SK-N-SH treated with all-trans-retinoic acid at 6 μM for 48 hours (cell line): ENCODE data around the gene ZCCHC14.

Experiments
- ATAC-seq: fragments of 200-7000 bp; cut with Tn5 transposase; 3 replicates; pipeline ENCODE4 v1.9.1; 2020; ENCODE audit warnings: mild to moderate bottlenecking, moderate library complexity
- ARNTL ChIP-seq: fragments of 450-650 bp; formaldehyde crosslinking; IDR thresholded peaks from 2 replicates; pipeline ENCODE4 v1.5.0; 2020; ENCODE audit warnings: low read depth, mild to moderate bottlenecking, moderate library complexity, borderline replicate concordance
- BACH2 ChIP-seq: fragments of 250-450 bp; sonication (Bioruptor Pico); IDR thresholded peaks from 2 replicates; pipeline ENCODE4 v1.9.0; 2021; ENCODE audit warnings: mild to moderate bottlenecking, borderline replicate concordance
- CREB5 ChIP-seq: fragments of 250-450 bp; sonication (Bioruptor Pico); IDR thresholded peaks from 2 replicates; pipeline ENCODE4 v1.5.1; 2020; ENCODE audit warnings: low read depth, mild to moderate bottlenecking, moderate library complexity
- CSDC2 ChIP-seq: fragments of 250-450 bp; sonication (Bioruptor Pico); IDR thresholded peaks from 2 replicates; pipeline ENCODE4 v1.5.0; 2020; ENCODE audit warnings: mild to moderate bottlenecking, moderate library complexity
- CSRNP3 ChIP-seq: fragments of 250-450 bp; sonication (Bioruptor Pico); IDR thresholded peaks from 2 replicates; pipeline ENCODE4 v1.5.1; 2021; ENCODE audit warnings: mild to moderate bottlenecking, moderate library complexity
- ESRRG ChIP-seq: fragments of 250-450 bp; sonication (Bioruptor Pico); IDR thresholded peaks from 2 replicates; pipeline ENCODE4 v1.6.1; 2021; ENCODE audit warnings: mild to moderate bottlenecking
- ISL1 ChIP-seq: fragments of 250-450 bp; sonication (Bioruptor Pico); IDR thresholded peaks from 2 replicates; pipeline ENCODE4 v2.1.2; 2022; ENCODE audit warnings: mild to moderate bottlenecking, moderate library complexity
- OSR1 ChIP-seq: fragments of 250-450 bp; sonication (Bioruptor Pico); IDR thresholded peaks from 2 replicates; pipeline ENCODE4 v1.8.0; 2022; ENCODE audit warnings: moderate library complexity, mild to moderate bottlenecking, inconsistent platforms
- PATZ1 ChIP-seq: fragments of 250-450 bp; sonication (Bioruptor Pico); IDR thresholded peaks from 2 replicates; pipeline ENCODE4 v1.8.0; 2020; ENCODE audit warnings: mild to moderate bottlenecking, moderate library complexity, borderline replicate concordance
- PPARA ChIP-seq: fragments of 250-450 bp; sonication (Bioruptor Pico); IDR thresholded peaks from 2 replicates; pipeline ENCODE4 v1.5.0; 2020; ENCODE audit warnings: mild to moderate bottlenecking, borderline replicate concordance
- RARB ChIP-seq: fragments of 250-450 bp; sonication (Bioruptor Pico); IDR thresholded peaks from 2 replicates; pipeline ENCODE4 v1.8.0; 2021; ENCODE audit warnings: mild to moderate bottlenecking, moderate library complexity
- SNAI2 ChIP-seq: fragments of 250-450 bp; sonication (Bioruptor Pico); IDR thresholded peaks from 2 replicates; pipeline ENCODE4 v1.5.0; 2020; ENCODE audit warnings: mild to moderate bottlenecking, moderate library complexity
- TCF4 ChIP-seq: fragments of 250-450 bp; sonication (Bioruptor Pico); IDR thresholded peaks from 2 replicates; pipeline ENCODE4 v1.8.0; 2021; ENCODE audit warnings: mild to moderate bottlenecking, moderate library complexity, borderline replicate concordance
- TOX ChIP-seq: fragments of 250-450 bp; sonication (Bioruptor Pico); IDR thresholded peaks from 2 replicates; pipeline ENCODE4 v1.8.0; 2021; ENCODE audit warnings: mild to moderate bottlenecking, moderate library complexity, borderline replicate concordance
- TSHZ2 ChIP-seq: fragments of 250-450 bp; sonication (Bioruptor Pico); IDR thresholded peaks from 2 replicates; pipeline ENCODE4 v1.5.0; 2020; ENCODE audit warnings: mild to moderate bottlenecking, moderate library complexity
- ZC3H10 ChIP-seq: fragments of 250-450 bp; sonication (Bioruptor Pico); IDR thresholded peaks from 2 replicates; pipeline ENCODE4 v1.5.1; 2021; ENCODE audit warnings: mild to moderate bottlenecking, moderate library complexity
- ZFP30 ChIP-seq: fragments of 450-650 bp; formaldehyde crosslinking; IDR thresholded peaks from 2 replicates; pipeline ENCODE4 v1.5.0; 2022; ENCODE audit warnings: mild to moderate bottlenecking, moderate library complexity
- ZNF565 ChIP-seq: fragments of 450-650 bp; formaldehyde crosslinking; conservative IDR thresholded peaks from 2 replicates; pipeline ENCODE4 v1.5.0; 2020; ENCODE audit warnings: low read depth, mild to moderate bottlenecking, moderate library complexity
- ZNF8 ChIP-seq: fragments of 450-650 bp; formaldehyde crosslinking; IDR thresholded peaks from 2 replicates; pipeline ENCODE4 v1.5.0; 2020; ENCODE audit warnings: mild to moderate bottlenecking, moderate library complexity

Gene ZCCHC14

GRCh38 chr16:87443016-87443415, 49.8 kb downstream of the ZCCHC14 start:
- ATAC-seq: no peak
- TF ChIP-seq TSHZ2 (CRISPR knock-in tag) (no peak), TOX (CRISPR knock-in tag) (no peak), CSDC2 (CRISPR knock-in tag) (no peak), ZC3H10 (CRISPR knock-in tag) (no peak), CSRNP3 (no peak), ZFP30 (CRISPR knock-in tag) (no peak)

- ATAC-seq: no peak
- TF ChIP-seq TSHZ2 (CRISPR knock-in tag) (no peak), SNAI2 (CRISPR knock-in tag) (no peak), TOX (CRISPR knock-in tag) (no peak), PATZ1 (CRISPR knock-in tag) (no peak), ISL1 (CRISPR knock-in tag) (no peak), OSR1 (CRISPR knock-in tag) (no peak), RARB (CRISPR knock-in tag) (no peak), CREB5 (CRISPR knock-in tag) (no peak), ZNF8 (CRISPR knock-in tag) (no peak), ZFP30 (CRISPR knock-in tag) (no peak), ESRRG (CRISPR knock-in tag) (no peak)
Measured at GRCh38 chr16:87442581-87442966, 50.2 kb downstream of the ZCCHC14 start.

GRCh38 chr16:87441886-87442580, 50.8 kb downstream of the ZCCHC14 start:
- peak; percentile 21 for ATAC-seq
- no peak for TF ChIP-seq ZC3H10 (CRISPR knock-in tag)
- TF ChIP-seq OSR1 (CRISPR knock-in tag): no peak
- no peak for TF ChIP-seq RARB (CRISPR knock-in tag)
- no peak for TF ChIP-seq PATZ1 (CRISPR knock-in tag)
- TF ChIP-seq ZNF565 (CRISPR knock-in tag): no peak
- TF ChIP-seq CSRNP3: no peak
- TF ChIP-seq BACH2 (CRISPR knock-in tag): no peak
- TF ChIP-seq ZNF8 (CRISPR knock-in tag): no peak
- no peak for TF ChIP-seq SNAI2 (CRISPR knock-in tag)
- no peak for TF ChIP-seq ARNTL (CRISPR knock-in tag)
- TF ChIP-seq TCF4: no peak
- TF ChIP-seq ISL1 (CRISPR knock-in tag): no peak
- TF ChIP-seq PPARA (CRISPR knock-in tag): no peak
- no peak for TF ChIP-seq ESRRG (CRISPR knock-in tag)
- TF ChIP-seq TOX (CRISPR knock-in tag): no peak
- no peak for TF ChIP-seq CSDC2 (CRISPR knock-in tag)
- no peak for TF ChIP-seq CREB5 (CRISPR knock-in tag)
- no peak for TF ChIP-seq ZFP30 (CRISPR knock-in tag)
